ENCODE results near the gene SLC28A3. TPM values are rescaled to one million over a fixed set of nuclear protein-coding genes. Genes with fewer than 3 reads are reported as not detected.

SLC28A3 gene
- total RNA-seq, 4 donors from 2014 or later = under 0.01 TPM; not detected in 2

DNA sequence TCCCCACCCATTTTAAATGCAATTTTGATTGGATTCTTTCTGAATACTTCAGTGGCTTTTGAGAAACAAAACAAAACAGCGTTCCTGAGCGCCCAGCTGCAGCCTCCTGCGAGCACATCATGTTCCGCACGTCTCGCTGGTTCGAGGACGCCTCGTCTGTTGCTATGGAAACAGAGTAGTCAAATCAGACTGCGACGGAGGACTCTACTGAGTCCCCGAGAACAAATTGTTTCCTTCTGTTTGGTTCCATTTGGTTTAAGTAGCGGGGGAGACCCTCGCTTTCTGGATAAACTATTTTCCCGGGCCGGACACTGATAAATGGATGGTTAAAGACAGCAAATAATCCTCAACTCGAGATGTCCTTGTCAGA is 69.0 kb downstream of the SLC28A3 start:
- Histone ChIP-seq H3K4me3 (peak overlapping the region; percentile 19 to 45 (median 37)), H3K27ac (replicated peaks in 1 of 4) (peak overlapping the region in 1 of 4 donors; percentile 19), H3K36me3 (no peaks in the 10 kb centered on the region), H3K27me3 (peaks cover 0 to 31% (median 3%) of the 10 kb centered on the region in 4 donors), H3K9me3 (no peaks in the 10 kb centered on the region), H3K4me1 (peaks cover 0 to 14% (median 8%) of the 10 kb centered on the region in 4 donors)
- TF ChIP-seq, protein P1, sequence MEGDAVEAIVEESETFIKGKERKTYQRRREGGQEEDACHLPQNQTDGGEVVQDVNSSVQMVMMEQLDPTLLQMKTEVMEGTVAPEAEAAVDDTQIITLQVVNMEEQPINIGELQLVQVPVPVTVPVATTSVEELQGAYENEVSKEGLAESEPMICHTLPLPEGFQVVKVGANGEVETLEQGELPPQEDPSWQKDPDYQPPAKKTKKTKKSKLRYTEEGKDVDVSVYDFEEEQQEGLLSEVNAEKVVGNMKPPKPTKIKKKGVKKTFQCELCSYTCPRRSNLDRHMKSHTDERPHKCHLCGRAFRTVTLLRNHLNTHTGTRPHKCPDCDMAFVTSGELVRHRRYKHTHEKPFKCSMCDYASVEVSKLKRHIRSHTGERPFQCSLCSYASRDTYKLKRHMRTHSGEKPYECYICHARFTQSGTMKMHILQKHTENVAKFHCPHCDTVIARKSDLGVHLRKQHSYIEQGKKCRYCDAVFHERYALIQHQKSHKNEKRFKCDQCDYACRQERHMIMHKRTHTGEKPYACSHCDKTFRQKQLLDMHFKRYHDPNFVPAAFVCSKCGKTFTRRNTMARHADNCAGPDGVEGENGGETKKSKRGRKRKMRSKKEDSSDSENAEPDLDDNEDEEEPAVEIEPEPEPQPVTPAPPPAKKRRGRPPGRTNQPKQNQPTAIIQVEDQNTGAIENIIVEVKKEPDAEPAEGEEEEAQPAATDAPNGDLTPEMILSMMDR (IDR thresholded peaks at IDR 0.05) = no peak
- TF ChIP-seq POLR2AphosphoS5 (IDR thresholded peaks at IDR 0.05) (peak; percentile 10 to 67), EP300 (IDR thresholded peaks at IDR 0.05) (no peak)
- intact Hi-C loops (cut with DNase I) = no loop called here
- DNase-seq (ENCODE audit: extremely low spot score) = no peak
- WGBS = 6% methylated on average over 17 of the region's 17 CpGs

DNA sequence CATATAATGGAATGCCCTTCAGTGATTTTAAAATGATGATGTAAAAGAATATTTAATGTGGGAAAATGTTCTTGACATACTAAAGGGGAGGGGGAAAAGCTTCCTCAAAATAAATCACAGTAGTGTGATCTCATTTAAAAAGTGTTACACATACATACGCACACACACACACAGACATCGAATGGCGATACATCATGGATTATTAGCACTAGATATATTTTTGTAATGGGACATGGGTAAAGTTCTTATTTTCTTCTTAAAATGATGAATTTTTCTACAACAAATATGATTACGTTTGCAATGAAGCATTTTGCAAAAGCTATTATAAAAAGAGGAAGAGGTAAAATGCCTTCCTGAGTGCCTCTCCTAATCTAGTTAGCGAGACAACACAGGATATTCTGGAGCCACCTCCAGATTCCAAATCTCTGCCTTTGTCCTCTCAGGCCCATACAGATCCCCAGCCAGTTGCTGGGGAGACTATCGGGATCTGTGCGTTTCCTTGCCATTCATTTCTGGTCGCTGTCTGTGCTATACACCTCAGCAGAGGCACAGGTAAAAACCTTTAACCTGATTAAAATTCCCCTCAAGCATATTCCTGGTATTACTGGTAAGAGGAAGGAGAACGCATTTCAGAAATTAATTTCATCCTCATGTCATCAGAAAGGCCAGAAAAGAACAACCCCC is 69.6 kb downstream of the SLC28A3 start:
- Histone ChIP-seq H3K4me1 (peaks cover 0 to 14% (median 8%) of the 10 kb centered on the region in 4 donors), H3K27ac (replicated peaks in 1 of 4) (no peak overlapping the region), H3K27me3 (peaks cover 0 to 31% (median 3%) of the 10 kb centered on the region in 4 donors), H3K9me3 (no peaks in the 10 kb centered on the region), H3K36me3 (no peaks in the 10 kb centered on the region), H3K4me3 (peak overlapping the region; percentile 19 to 45 (median 37))
- 58% methylated on average over 9 of the region's 9 CpGs for WGBS
- no peak for DNase-seq (ENCODE audit: extremely low spot score)
- no peak for TF ChIP-seq EP300 (IDR thresholded peaks at IDR 0.05)
- no peak for TF ChIP-seq POLR2A (IDR thresholded peaks at IDR 0.05; ENCODE audit: low read depth)
- TF ChIP-seq, protein P1 (IDR thresholded peaks at IDR 0.05) = no peak
- no peak for TF ChIP-seq POLR2AphosphoS5 (IDR thresholded peaks at IDR 0.05)
- intact Hi-C loops (cut with DNase I) = no loop called here

DNA sequence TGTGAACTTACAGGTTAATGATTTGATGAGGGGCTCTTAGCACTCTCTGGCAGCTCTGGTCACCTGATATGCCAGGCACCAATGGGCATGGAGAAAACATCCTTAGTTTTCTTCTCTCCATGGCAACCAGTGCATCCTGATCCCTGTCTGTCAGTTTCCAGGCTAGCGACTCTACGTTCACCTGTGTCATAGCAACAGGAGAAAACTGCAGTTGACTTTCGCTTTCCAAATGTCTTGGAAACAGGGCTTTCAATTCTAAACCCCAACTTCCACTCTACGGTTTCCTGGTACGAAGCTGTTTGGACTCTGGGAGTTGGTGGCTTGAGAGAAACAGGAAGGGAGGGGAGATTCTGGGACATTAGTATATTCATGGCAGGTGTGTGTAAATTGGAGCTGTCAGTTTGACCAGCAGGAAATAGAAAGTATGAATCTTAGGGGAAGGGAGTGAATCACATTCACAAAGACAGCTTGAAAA is 74.4 kb downstream of the SLC28A3 start:
- H3K36me3 ChIP-seq = no peaks in the 10 kb centered on the region
- no peaks in the 10 kb centered on the region for H3K9me3 ChIP-seq
- H3K27me3 ChIP-seq = peaks cover 0 to 10% (median 0%) of the 10 kb centered on the region in 4 donors
- intact Hi-C loops (cut with DNase I) = no loop called here
- TF ChIP-seq EP300 (IDR thresholded peaks at IDR 0.05) (no peak), POLR2AphosphoS5 (IDR thresholded peaks at IDR 0.05) (no peak), POLR2A (IDR thresholded peaks at IDR 0.05; ENCODE audit: low read depth) (no peak)
- TF ChIP-seq, protein P1 (IDR thresholded peaks at IDR 0.05) = no peak
- WGBS = 52% methylated on average over 5 of the region's 5 CpGs
- peaks cover 0 to 5% (median 3%) of the 10 kb centered on the region in 4 donors for H3K4me1 ChIP-seq
- no peak overlapping the region for H3K27ac ChIP-seq (replicated peaks in 1 of 4)
- H3K4me3 ChIP-seq = no peak overlapping the region
- DNase-seq (ENCODE audit: extremely low spot score) = no peak

DNA sequence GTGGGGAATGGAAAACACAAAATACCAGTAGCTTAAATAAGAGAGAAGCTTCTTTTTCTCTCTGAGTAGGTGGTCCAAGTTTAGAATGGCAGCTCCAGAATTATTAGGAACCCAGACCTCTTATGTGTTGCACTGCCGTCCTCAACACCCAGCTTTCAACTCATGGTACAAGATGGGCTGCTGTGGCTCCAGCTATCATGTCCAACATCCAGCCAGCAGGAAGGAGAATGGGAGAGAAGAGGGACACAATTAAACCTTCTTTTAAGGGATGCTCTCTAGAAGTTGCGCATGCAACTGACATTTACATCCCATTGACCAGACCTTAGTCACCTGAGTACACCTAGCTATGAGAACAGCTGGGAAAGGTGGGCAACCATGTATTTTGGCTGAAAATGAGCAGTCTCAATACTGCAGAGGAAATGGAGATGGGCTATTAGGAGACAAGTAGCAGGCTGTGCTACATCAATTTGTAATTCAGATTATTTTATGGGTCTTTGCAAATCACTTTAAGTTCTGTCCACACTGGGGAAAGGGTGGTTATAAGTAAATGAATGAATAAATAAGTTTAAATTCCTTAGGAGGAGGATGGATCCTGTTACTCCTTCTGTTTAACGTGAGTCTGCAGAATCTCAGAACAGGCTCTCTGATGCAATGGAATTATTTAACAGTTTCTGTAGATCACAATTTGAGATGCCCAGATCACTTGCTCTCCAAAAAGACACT is 76.1 kb downstream of the SLC28A3 start:
- Histone ChIP-seq H3K27ac (replicated peaks in 1 of 4) (no peak overlapping the region), H3K9me3 (no peaks in the 10 kb centered on the region), H3K36me3 (no peaks in the 10 kb centered on the region), H3K27me3 (peaks cover 0 to 10% (median 0%) of the 10 kb centered on the region in 4 donors), H3K4me3 (no peak overlapping the region), H3K4me1 (peaks cover 0 to 7% (median 0%) of the 10 kb centered on the region in 4 donors)
- no peak for DNase-seq (ENCODE audit: extremely low spot score)
- WGBS = 68% methylated on average over 3 of the region's 3 CpGs
- intact Hi-C loops (cut with DNase I) = loop anchor here (5.0 kb wide), 1 partner anchor 92 kb away; no protein-coding TSS in a partner anchor
- TF ChIP-seq POLR2A (IDR thresholded peaks at IDR 0.05; ENCODE audit: low read depth) = no peak
- no peak for TF ChIP-seq EP300 (IDR thresholded peaks at IDR 0.05)
- TF ChIP-seq, protein P1 (IDR thresholded peaks at IDR 0.05) = no peak
- no peak for TF ChIP-seq POLR2AphosphoS5 (IDR thresholded peaks at IDR 0.05)
